HG03139 (cell line): Measurements from ENCODE around the gene GPR26.

Source experiments
- ATAC-seq: cut with Tn5 transposase; IDR thresholded peaks from one replicate; pipeline ENCODE4 v1.9.1; 2021; ENCODE audit not compliant: unreplicated experiment

GPR26 gene

GRCh38 chr10:123645016-123645415 is 21.1 kb upstream of the GPR26 start:
- ATAC-seq, result no peak

DNA sequence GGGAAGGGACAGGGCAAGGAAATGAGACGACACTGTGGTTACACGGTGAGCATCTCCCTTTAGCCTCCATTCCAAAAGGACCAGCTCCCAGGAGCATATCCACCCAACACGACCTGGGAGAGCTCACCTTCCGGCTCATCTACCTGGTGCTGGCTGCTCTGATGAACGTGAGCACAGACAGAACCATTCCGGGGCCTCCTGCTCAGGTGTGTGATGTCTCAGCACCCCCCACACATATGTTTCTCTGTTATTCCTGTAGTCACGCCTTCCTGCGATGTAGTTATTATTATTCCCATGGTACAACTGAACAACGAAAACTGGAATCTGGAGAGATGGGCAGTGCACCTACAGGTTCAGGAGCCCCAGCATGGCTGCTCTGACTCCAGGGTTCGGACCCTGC is 20.5 kb upstream of the GPR26 start:
- no peak for ATAC-seq

DNA sequence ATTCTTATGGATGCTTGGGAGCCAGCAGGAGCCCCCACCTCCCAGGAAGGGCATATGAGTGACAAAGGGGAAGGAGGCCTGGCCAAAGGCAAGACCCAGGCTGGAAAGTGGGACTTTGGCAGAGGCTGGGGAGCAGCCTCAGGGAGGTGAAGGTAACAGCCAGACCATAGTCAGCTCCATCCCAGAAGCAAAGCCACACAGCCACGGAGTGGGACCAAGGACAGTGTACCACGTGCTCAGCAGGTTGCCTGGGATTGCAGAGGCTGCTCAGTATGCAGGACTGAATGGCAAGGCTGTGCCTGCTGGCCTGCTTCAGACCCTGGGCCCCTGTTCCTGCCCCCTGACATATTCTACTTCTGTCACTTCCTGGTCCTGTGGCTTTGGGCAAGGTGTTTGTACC is 17.6 kb upstream of the GPR26 start:
- ATAC-seq, result no peak

DNA sequence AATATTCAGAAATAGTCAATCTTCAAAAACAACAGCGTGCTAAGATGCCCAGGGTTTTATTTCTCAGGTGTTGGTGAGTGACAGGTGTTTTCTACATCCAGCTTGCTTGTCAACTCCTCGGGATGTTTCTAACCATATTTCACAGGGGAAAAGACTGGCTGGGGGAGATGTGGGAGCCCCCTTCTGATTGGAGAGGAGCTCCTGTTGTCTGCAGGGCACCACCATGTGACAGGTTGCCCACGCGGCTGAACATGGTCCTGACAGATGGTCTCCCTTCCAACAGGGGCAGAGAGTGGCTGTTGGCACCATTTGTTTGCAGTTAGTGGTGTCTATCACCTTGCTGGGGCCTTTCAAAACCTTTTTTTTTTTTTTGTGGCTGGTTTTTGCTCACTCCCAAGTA is 16.5 kb upstream of the GPR26 start:
- ATAC-seq, result no peak

- no peak for ATAC-seq
Measured at GRCh38 chr10:123651421-123652047, 14.6 kb upstream of the GPR26 start.

GRCh38 chr10:123655751-123656150 is 10.4 kb upstream of the GPR26 start:
- no peak for ATAC-seq

GRCh38 chr10:123663522-123663921 is 2.6 kb upstream of the GPR26 start:
- no peak for ATAC-seq

GRCh38 chr10:123665491-123666286 is 466 bp upstream of the GPR26 start:
- ATAC-seq, result no peak

DNA sequence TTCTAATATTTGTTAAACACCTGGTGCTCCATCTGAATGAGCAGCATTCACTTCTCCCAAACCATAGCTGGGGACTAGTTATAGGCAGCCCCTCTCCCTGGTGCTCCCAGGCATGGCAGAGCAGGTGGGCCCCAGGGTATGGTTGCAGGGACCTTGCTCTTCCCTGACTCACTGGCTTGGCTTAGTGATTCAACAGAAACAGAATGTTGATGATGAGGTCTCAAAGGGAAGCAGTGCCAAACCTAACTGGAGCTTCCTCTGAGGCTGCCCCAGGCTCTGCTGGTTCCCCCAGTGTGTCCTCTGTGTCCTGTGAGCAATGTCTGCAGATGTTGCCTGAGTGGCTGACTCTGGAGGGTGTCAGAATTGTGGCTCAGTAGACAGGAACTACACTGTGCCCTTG is 3.7 kb downstream of the GPR26 start:
- no peak for ATAC-seq

- no peak for ATAC-seq
Measured at GRCh38 chr10:123673198-123673597, 7.0 kb downstream of the GPR26 start.

DNA sequence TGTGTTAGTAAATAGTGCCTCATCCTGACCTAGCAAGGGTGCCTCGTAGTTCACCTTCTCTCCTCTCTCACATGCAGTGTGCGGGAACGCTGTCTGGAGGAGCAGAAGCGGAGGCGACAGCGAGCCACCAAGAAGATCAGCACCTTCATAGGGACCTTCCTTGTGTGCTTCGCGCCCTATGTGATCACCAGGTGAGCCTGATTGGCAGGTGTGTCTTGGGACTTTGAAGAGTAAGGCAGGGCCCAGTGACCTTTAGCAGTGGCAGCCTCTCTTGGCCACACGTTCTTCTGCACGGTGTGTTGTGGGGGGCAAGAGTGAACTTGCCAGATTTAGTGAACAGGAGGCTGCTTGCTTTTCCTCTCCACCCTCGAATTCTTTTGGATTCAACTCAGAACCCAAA is 8.6 kb downstream of the GPR26 start:
- no peak for ATAC-seq

DNA sequence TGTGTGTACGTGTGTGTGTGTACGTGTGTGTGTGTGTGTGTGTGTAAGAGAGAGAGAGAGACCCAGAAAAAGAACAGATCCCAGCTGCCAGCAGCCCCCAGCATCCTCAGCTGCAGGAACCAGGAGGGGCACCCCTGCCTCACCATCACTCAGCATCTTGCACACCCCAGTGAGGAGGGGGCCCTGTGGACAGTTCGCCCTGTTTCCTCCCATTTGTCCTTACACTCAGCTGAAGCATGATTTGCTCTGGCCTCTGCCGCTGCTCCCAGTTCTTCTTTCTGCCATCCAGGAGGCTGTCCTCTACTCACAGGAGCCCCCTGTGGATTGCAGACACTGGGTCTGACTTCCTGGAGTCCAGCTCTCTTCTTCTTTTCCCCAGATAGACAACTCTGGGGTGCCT is 9.7 kb downstream of the GPR26 start:
- no peak for ATAC-seq

GRCh38 chr10:123677556-123677955 is 11.4 kb downstream of the GPR26 start:
- no peak for ATAC-seq

- ATAC-seq, result no peak
Measured at GRCh38 chr10:123678376-123678775, 12.2 kb downstream of the GPR26 start.

- no peak for ATAC-seq
Measured at GRCh38 chr10:123681285-123681684, 15.1 kb downstream of the GPR26 start.

- no peak for ATAC-seq
Measured at GRCh38 chr10:123682477-123682876, 16.3 kb downstream of the GPR26 start.

DNA sequence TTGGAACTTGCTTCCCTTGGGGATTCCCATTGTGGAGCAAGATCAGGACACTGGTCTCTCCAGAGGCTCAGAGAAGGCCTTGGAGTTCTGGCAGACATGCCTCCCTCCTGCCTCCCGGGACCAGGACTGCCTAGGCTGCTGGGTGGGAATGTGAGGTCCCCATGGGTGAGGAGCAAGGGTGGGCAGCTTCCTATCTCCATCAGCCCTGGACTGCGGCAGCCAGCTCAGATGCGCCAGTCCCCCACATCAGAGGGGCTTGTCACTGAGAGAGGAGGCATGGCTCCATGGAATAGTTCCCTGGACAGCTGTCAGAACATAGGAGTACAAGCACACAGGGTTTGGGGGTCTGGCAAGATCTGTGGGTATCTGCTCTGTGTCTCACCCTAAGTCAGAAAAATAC is 17.3 kb downstream of the GPR26 start:
- no peak for ATAC-seq

GRCh38 chr10:123683865-123684264 is 17.7 kb downstream of the GPR26 start:
- ATAC-seq, result no peak

- ATAC-seq, result no peak
Measured at GRCh38 chr10:123685260-123685659, 19.1 kb downstream of the GPR26 start.

- no peak for ATAC-seq
Measured at GRCh38 chr10:123687758-123688157, 21.6 kb downstream of the GPR26 start.

DNA sequence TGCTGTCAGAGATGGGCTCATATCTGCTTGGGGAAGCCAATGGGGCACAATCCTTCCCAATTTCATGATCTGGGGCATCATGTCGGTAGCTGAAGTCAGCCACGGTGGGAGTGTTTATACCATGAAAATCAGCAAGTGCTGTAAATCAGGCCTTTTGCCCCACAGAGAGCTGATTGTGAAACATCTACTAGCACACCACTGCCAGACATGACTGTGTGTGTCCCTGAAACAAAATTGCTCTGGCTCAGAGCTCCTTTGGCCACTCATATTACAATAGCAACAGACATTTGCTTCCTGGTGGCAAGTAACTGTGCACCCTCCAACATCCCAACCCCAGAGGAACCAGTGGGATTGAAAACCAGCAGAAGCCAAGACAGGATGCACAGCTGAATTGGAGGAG is 23.7 kb downstream of the GPR26 start:
- ATAC-seq, result no peak

DNA sequence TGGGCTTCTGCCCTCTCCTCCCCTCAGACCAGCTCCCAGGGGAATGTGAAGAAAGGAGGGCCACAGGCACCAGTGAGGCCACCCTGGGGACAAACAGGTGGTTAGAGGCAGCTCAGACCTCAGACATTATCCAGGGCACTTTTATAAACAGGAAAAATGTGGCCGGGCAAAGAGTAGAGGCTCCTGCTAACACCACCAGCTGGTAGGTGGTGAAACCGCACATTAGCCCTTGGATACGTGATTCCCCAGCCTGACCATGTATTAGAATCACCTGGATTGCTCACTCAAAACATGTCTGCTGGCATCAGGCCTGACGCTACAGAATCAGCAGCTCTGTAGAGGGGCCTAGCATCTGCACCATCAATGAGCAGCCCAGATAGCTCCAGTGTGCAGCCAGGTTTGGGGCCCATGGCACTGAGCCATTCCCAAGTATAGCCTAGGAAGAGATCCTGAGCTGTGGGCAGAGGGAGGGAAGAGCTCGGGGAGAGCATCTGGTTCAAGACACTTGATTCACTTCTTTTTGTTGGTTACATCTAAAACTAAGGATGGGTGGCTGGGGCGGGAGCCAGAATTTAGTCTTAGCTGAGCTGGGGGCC is 37.1 kb downstream of the GPR26 start:
- no peak for ATAC-seq
